ENCODE data around the gene CLDN3.
"Not testable (repeated sequence)": the region's sequence is repeated elsewhere in the genome, so short reads cannot be mapped to it uniquely, and the experiment has no call there.

The CLDN3 gene

GRCh38 chr7:73737491-73738219, 32.4 kb downstream of the CLDN3 start:
- DNase-seq (ENCODE audit: low spot score), result no peak
- H3K4me3 Mint-ChIP-seq, result peak overlapping the region; percentile 95
- peak overlapping the region; percentile 97 for H3K27ac Mint-ChIP-seq
- peaks cover 7% of the 10 kb centered on the region for H3K4me1 Mint-ChIP-seq (ENCODE audit: low read depth)
- no peaks in the 10 kb centered on the region for H3K9me3 Mint-ChIP-seq
- no peaks in the 10 kb centered on the region for H3K27me3 Mint-ChIP-seq (ENCODE audit: low read depth)
- H3K36me3 Mint-ChIP-seq (ENCODE audit: low read depth), result peaks cover 3% of the 10 kb centered on the region

DNA sequence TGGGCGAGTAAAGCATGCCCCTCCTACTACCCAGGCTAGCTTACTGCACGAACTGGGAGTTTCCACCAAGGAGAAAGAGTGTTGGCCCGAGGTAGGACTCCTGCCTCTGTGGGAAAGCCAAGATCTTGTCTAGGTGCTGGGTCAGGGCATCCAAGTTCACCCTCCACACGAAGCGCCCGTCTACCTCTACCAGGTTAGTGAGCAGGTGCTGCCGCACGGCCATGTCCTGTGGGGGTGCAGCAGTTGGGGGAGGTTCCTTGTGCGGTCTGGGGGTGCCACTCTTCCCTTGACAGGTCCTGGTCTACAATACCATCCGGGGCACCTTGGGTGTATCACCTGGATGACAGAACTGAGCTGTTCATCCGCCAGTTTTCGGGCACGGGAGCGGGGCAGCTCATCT, 33.2 kb downstream of the CLDN3 start:
- Mint-ChIP-seq H3K4me3 (peak overlapping the region; percentile 95), H3K27ac (no peak overlapping the region), H3K27me3 (ENCODE audit: low read depth) (no peaks in the 10 kb centered on the region), H3K9me3 (no peaks in the 10 kb centered on the region), H3K36me3 (ENCODE audit: low read depth) (peaks cover 3% of the 10 kb centered on the region), H3K4me1 (ENCODE audit: low read depth) (peaks cover 7% of the 10 kb centered on the region)
- DNase-seq (ENCODE audit: low spot score), result no peak

- peaks cover 7% of the 10 kb centered on the region for H3K4me1 Mint-ChIP-seq (ENCODE audit: low read depth)
- H3K27ac Mint-ChIP-seq, result no peak overlapping the region
- peaks cover 3% of the 10 kb centered on the region for H3K36me3 Mint-ChIP-seq (ENCODE audit: low read depth)
- H3K9me3 Mint-ChIP-seq, result no peaks in the 10 kb centered on the region
- H3K4me3 Mint-ChIP-seq, result no peak overlapping the region
- no peak for DNase-seq (ENCODE audit: low spot score)
- peaks cover under 1% of the 10 kb centered on the region for H3K27me3 Mint-ChIP-seq (ENCODE audit: low read depth)
Observed at GRCh38 chr7:73735528-73735905, 34.6 kb downstream of the CLDN3 start.

- peaks cover 7% of the 10 kb centered on the region for H3K4me1 Mint-ChIP-seq (ENCODE audit: low read depth)
- no peaks in the 10 kb centered on the region for H3K9me3 Mint-ChIP-seq
- H3K4me3 Mint-ChIP-seq, result no peak overlapping the region
- H3K36me3 Mint-ChIP-seq (ENCODE audit: low read depth), result peaks cover 3% of the 10 kb centered on the region
- peaks cover 3% of the 10 kb centered on the region for H3K27me3 Mint-ChIP-seq (ENCODE audit: low read depth)
- peak; percentile 77 for DNase-seq (ENCODE audit: low spot score)
- peak overlapping the region; percentile 67 for H3K27ac Mint-ChIP-seq
Observed at GRCh38 chr7:73734619-73735527, 35.2 kb downstream of the CLDN3 start.

- peaks cover 9% of the 10 kb centered on the region for H3K27me3 Mint-ChIP-seq (ENCODE audit: low read depth)
- no peak for DNase-seq (ENCODE audit: low spot score)
- no peak overlapping the region for H3K27ac Mint-ChIP-seq
- H3K9me3 Mint-ChIP-seq, result no peaks in the 10 kb centered on the region
- peaks cover 2% of the 10 kb centered on the region for H3K4me1 Mint-ChIP-seq (ENCODE audit: low read depth)
- H3K4me3 Mint-ChIP-seq, result no peak overlapping the region
- H3K36me3 Mint-ChIP-seq (ENCODE audit: low read depth), result peaks cover 3% of the 10 kb centered on the region
Observed at GRCh38 chr7:73732397-73732796, 37.7 kb downstream of the CLDN3 start.

- no peak for DNase-seq (ENCODE audit: low spot score)
- peaks cover 9% of the 10 kb centered on the region for H3K27me3 Mint-ChIP-seq (ENCODE audit: low read depth)
Observed at GRCh38 chr7:73730485-73730884, 39.6 kb downstream of the CLDN3 start.

GRCh38 chr7:73728551-73728950, 41.5 kb downstream of the CLDN3 start:
- H3K4me1 Mint-ChIP-seq (ENCODE audit: low read depth), result no peaks in the 10 kb centered on the region
- peaks cover 9% of the 10 kb centered on the region for H3K27me3 Mint-ChIP-seq (ENCODE audit: low read depth)
- H3K27ac Mint-ChIP-seq, result no peak overlapping the region
- no peaks in the 10 kb centered on the region for H3K9me3 Mint-ChIP-seq
- no peak for DNase-seq (ENCODE audit: low spot score)
- no peak overlapping the region for H3K4me3 Mint-ChIP-seq
- no peaks in the 10 kb centered on the region for H3K36me3 Mint-ChIP-seq (ENCODE audit: low read depth)

More at GRCh38 chr7:73730485-73730884, 39.6 kb downstream of the CLDN3 start:
- Mint-ChIP-seq H3K4me1 (ENCODE audit: low read depth) (peaks cover 2% of the 10 kb centered on the region), H3K27ac (no peak overlapping the region), H3K9me3 (no peaks in the 10 kb centered on the region), H3K36me3 (ENCODE audit: low read depth) (no peaks in the 10 kb centered on the region), H3K4me3 (no peak overlapping the region)

- no peaks in the 10 kb centered on the region for H3K36me3 Mint-ChIP-seq (ENCODE audit: low read depth)
- no peaks in the 10 kb centered on the region for H3K4me1 Mint-ChIP-seq (ENCODE audit: low read depth)
- H3K4me3 Mint-ChIP-seq, result no peak overlapping the region
- H3K9me3 Mint-ChIP-seq, result no peaks in the 10 kb centered on the region
- no peak overlapping the region for H3K27ac Mint-ChIP-seq
- DNase-seq (ENCODE audit: low spot score), result no peak
- H3K27me3 Mint-ChIP-seq (ENCODE audit: low read depth), result peaks cover 9% of the 10 kb centered on the region
Observed at GRCh38 chr7:73727952-73728351, 42.1 kb downstream of the CLDN3 start.

DNA sequence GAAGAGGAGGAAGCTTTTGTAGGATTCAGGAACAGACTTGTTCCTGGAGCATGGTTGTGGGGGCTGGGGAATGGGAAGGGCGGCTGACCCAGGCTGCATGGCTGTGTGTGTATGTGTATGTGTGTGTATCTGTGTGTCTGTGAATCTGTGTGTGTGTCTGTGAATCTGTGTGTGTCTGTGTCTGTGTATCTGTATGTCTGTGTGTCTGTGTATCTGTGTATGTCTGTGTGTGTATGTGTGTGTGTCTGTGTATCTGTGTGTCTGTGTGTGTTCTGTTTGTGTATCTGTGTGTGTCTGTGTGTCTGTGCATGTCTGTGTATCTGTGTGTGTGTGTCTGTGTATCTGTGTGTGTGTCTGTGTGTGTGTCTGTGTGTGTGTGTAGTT, 44.0 kb downstream of the CLDN3 start:
- H3K36me3 Mint-ChIP-seq (ENCODE audit: low read depth), result no peaks in the 10 kb centered on the region
- no peaks in the 10 kb centered on the region for H3K9me3 Mint-ChIP-seq
- no peak overlapping the region for H3K4me3 Mint-ChIP-seq
- peaks cover 13% of the 10 kb centered on the region for H3K27me3 Mint-ChIP-seq (ENCODE audit: low read depth)
- DNase-seq (ENCODE audit: low spot score), result no peak
- no peak overlapping the region for H3K27ac Mint-ChIP-seq
- no peaks in the 10 kb centered on the region for H3K4me1 Mint-ChIP-seq (ENCODE audit: low read depth)

- Mint-ChIP-seq H3K4me1 (ENCODE audit: low read depth) (peaks cover 6% of the 10 kb centered on the region), H3K27me3 (ENCODE audit: low read depth) (peaks cover 16% of the 10 kb centered on the region), H3K9me3 (no peaks in the 10 kb centered on the region), H3K4me3 (no peak overlapping the region), H3K36me3 (ENCODE audit: low read depth) (no peaks in the 10 kb centered on the region), H3K27ac (no peak overlapping the region)
- no peak for DNase-seq (ENCODE audit: low spot score)
Observed at GRCh38 chr7:73723813-73724212, 46.3 kb downstream of the CLDN3 start.

DNA sequence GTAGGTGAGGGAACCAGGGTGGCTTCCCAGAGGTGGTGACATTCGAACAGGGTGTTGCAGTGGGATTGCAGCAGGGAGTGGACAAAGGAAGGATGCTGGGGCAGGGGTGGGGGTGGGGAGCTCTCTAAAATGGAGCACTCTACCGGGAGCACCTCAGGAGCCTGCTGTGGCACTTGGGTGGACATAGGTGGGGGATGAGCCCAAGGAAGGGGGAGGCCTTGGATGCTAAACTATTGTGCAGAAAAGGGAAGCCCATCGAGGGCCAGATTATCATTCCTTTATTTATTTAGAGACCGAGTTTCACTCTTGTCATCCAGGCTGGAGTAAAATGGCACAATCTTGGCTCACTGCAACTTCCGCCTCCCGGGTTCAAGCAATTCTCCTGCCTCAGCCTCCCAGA, 47.3 kb downstream of the CLDN3 start:
- H3K9me3 Mint-ChIP-seq, result no peaks in the 10 kb centered on the region
- H3K4me1 Mint-ChIP-seq (ENCODE audit: low read depth), result peaks cover 11% of the 10 kb centered on the region
- no peak overlapping the region for H3K4me3 Mint-ChIP-seq
- DNase-seq (ENCODE audit: low spot score), result no peak
- no peaks in the 10 kb centered on the region for H3K36me3 Mint-ChIP-seq (ENCODE audit: low read depth)
- no peak overlapping the region for H3K27ac Mint-ChIP-seq
- H3K27me3 Mint-ChIP-seq (ENCODE audit: low read depth), result peaks cover 10% of the 10 kb centered on the region

DNA sequence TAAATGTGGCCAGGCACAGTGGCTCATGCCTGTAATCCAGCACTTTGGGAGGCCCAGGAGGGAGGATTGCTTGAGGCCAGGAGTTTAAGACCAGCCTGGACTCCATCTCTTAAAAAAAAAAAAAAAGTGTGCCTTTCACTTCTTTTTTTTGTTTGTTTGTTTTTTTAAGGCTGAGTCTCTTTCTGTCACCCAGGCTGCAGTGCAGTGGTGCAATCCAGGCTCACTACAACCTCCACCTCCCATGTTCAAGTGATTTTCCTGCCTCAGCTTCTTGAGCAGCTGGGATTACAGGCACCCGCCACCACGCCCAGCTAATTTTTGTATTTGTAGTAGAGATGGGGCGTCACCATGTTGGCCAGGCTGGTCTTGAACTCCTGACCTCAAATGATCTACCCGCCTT, 47.9 kb downstream of the CLDN3 start:
- not testable (repeated sequence) for H3K4me3 Mint-ChIP-seq; DNase-seq (ENCODE audit: low spot score); H3K27ac Mint-ChIP-seq; H3K36me3 Mint-ChIP-seq (ENCODE audit: low read depth); H3K9me3 Mint-ChIP-seq
- Mint-ChIP-seq H3K4me1 (ENCODE audit: low read depth) (peaks cover 14% of the 10 kb centered on the region), H3K27me3 (ENCODE audit: low read depth) (peaks cover 10% of the 10 kb centered on the region)

GRCh38 chr7:73721377-73721817, 48.7 kb downstream of the CLDN3 start:
- no peak for DNase-seq (ENCODE audit: low spot score)
- peak overlapping the region; percentile 55 for H3K4me3 Mint-ChIP-seq
- no peaks in the 10 kb centered on the region for H3K9me3 Mint-ChIP-seq
- H3K27me3 Mint-ChIP-seq (ENCODE audit: low read depth), result peaks cover 13% of the 10 kb centered on the region
- H3K36me3 Mint-ChIP-seq (ENCODE audit: low read depth), result peaks cover 5% of the 10 kb centered on the region
- H3K4me1 Mint-ChIP-seq (ENCODE audit: low read depth), result peaks cover 19% of the 10 kb centered on the region
- no peak overlapping the region for H3K27ac Mint-ChIP-seq

GRCh38 chr7:73720443-73720842, 49.6 kb downstream of the CLDN3 start:
- Mint-ChIP-seq H3K4me3 (peak overlapping the region; percentile 76), H3K27me3 (ENCODE audit: low read depth) (peaks cover 13% of the 10 kb centered on the region), H3K4me1 (ENCODE audit: low read depth) (peaks cover 26% of the 10 kb centered on the region), H3K36me3 (ENCODE audit: low read depth) (peaks cover 11% of the 10 kb centered on the region), H3K27ac (peak overlapping the region; percentile 67)
- not testable (repeated sequence) for DNase-seq (ENCODE audit: low spot score); H3K9me3 Mint-ChIP-seq

Data from T-helper 2 cell treated with Interferon-gamma antibody and Interleukin-4, amounts not matched to agents 5 μg/mL and 100 μg/mL, for 36 hours (primary cell).